Globus pallidus (tissue), 1 donor: ENCODE measurements around the gene FAM107B.
"Not testable (repeated sequence)": the region's sequence is repeated elsewhere in the genome, so short reads cannot be mapped to it uniquely, and the experiment has no call there.

Experiments
- DNase-seq: peaks from one replicate; pipeline ENCODE4 v3.0.0-alpha.2; 2015; ENCODE audit warnings: low spot score

FAM107B gene

DNA sequence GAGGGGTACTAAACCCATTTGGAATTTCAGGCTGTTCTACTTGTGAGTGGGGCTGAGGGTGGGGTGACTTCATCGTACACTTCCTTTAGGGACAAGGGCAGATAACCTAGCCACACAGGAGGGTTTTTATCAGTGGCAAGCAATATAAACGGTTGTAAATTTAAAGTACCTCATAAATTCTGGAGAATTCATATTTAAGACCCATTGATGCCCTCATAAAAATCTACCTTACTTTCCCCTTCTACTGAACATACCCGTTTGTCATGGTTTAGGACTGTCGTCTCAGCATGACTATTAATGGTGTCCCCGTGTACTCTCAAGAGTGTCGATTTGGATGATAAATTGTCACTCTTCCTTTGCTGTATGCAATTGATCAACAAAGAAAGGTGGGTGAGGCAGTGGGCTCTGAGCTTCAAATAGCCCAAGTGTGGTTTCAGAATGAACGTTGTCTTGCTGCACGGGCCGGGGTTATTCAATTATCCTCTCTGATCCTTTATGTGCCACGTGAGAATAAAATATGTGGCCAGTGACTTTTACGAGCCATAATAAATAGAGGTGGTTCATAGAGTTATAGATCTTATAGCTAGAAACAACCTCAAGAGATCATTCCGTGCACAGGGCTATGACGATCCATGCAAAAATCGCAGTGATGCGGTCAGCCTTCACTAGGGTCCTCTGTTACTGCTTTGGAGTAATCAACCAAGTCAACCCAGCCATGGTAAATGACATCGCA is 82.2 kb downstream of the FAM107B start:
- DNase-seq: no peak

DNA sequence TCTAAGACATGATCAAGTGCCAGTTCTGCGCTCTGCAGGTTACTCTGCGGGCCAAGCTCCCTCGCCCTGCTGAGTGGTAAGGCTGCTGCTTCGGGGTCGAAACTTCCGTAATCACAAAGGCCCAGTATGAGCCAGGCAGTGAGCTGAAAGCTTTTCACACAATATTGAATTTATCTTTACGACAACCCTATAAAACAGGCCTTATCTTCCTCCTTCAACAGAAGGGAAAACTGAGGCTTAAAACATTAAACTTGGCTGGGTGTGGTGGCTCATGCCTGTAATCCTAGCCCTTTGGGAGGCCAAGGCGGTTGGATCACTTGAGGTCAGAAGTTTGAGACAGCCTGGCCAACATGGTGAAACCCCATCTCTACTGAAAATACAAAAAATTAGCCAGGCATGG is 83.3 kb downstream of the FAM107B start:
- no peak for DNase-seq

DNA sequence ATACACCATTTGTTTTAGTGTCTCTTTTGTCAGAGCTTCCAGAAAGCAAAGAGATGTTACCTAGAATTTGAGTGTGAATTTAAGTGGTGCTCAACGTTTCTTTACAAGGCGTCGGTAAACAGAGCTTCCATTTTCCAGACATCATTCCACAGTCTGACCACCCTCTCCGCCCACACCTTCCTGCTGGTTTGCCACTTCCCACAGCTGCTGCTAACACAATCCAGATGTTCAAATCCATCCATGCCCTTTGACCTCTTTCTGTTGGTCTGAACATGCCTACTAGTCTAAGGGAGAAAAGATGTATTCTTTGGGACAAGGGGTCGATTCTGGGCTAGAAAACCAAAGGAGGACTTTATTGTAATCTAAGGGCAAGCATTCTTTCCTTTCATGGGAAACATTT is 86.1 kb downstream of the FAM107B start:
- DNase-seq: no peak

DNA sequence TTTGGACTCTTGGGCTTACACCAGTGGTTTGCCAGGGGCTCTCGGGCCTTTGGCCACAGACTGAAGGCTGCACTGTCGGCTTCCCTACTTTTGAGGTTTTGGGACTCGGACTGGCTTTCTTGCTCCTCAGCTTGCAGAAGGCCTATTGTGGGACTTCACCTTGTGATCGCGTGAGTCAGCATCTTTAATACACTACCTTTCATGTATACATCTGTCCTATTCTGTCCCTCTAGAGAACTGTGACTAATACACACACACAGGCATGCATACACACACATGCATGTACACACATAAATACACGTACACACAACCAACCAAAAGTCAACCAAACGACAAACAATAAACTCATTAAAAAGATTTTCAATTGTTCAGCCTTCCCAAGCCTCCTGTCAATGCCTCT is 86.5 kb downstream of the FAM107B start:
- not testable (repeated sequence) for DNase-seq

DNA sequence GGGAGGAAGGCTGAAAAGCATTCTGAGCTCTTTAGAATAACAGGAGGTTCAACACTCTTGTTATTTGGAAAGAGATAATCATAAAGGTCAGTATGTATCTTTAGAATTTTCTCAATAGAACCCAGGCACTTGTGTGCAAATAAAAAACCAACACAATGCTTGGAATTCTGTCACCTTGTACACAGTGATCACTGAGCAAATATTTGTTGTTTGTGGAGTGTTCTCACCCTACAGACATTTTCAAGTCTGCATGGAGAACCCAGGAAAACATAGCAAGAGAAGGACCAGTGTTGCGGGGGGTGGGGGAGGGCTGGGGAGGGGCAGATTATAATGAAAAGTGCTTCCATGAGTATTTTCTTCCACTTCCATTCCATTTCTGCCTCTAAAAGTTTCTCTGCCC is 87.4 kb downstream of the FAM107B start:
- DNase-seq: no peak

DNA sequence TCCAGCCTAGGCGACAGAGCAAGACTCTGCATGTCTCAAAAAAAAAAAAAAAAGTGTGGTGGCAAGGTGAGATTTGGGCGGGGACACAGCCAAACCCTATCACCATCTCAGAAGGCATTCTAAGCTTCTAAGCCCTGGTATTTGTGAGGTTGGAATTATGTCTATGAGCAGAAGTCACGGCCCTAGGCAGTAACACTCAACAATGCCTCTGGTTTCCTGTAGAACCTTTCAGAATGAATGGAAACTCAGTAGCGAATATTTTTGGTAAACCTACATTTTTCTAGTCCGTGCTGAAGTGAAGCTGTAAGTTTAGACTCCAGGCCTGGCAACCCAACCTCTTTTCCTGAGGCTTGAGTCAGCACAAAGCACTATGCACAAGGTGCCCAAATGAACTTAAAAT is 88.3 kb downstream of the FAM107B start:
- DNase-seq: no peak

DNA sequence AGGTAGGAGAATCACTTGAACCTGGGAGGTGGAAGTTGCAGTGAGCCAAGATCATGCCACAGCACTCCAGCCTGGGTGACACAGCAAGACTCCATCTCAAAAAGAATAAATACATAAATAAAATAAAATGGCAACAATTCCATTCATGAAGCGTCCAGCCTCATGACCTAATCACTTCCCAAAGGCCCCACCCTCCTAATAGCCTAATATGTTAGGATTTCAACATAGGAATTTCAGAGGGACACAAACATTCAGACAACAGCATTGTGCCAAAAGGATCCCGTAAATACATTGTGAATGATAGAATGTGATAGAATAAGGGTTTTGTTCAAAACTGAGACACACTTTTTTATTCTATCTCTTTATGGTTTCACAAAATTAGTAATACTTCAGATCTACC is 90.3 kb downstream of the FAM107B start:
- DNase-seq: no peak

DNA sequence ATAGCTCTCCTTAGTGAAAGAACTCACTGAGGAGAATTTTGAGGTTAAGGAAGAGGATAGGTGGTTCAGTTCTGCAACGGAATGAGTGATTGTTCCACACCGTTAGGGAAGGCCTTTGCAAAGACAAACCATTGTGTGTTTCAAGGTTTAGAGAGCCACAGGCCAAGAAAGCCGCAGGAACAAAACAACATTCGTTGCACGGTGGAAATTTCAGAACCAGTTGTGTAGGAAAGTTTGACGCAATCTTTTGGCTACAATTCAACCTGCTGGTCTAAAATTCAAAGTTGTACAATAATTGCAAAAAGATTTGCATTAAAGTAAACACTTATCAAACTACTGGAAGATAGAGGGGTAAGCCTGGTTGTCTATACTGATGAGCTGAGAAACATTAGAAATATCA is 91.4 kb downstream of the FAM107B start:
- DNase-seq: no peak

DNA sequence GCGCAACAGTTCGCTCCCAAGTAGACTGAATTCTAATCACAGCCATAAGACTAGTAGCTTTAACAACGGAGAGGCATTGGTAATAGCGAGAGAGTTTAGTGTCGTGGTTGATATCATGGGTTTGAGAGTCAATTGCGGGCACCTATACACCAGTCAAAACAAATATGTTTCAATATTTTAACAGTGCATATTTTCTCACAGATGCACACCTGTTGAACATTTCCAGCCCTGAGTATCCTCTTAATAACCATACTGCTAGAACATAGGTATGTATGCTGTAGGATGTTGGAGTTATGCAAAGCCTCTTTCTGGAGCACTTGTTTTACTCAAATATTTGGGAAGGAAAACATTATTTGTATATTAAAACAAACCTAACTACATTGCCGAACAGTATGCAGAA is 92.9 kb downstream of the FAM107B start:
- no peak for DNase-seq

DNA sequence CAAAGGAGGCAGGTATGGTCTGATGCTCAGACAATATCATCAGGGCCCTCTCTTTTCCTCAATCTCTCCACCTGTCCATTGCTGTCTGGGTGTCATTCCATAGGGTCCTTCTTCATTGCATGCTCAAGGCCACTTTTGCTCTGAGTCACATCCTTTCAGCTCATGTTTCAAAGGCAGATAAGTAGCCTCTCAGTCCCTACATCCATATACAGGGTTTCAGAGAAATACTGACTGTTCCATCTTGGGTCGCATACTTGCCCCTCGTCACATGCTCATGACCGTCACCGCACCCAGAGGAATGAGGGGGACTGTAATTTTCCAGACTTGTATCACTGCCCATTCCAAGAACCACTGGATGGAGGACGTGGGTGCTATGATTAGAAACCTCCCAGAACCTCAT is 93.4 kb downstream of the FAM107B start:
- DNase-seq: no peak

DNA sequence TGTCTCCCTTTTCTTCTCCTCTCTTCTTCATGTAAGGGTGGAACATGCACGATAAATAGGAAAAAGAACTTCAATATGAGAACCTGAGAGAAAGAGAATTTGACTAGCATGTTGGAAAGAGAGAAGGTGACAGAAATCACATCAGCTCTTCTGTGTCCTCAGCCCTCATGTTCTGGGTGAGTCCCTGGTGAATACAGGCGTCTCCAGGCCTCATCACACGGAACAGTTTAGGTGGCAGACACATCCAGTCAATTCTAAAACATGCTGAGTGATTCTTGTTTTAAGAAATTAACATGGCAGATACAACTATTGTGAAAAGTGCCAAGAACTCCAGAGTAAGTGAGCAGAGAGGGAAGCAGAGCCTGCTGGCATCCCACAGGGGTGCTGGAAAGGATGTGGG is 96.1 kb downstream of the FAM107B start:
- DNase-seq: no peak

DNA sequence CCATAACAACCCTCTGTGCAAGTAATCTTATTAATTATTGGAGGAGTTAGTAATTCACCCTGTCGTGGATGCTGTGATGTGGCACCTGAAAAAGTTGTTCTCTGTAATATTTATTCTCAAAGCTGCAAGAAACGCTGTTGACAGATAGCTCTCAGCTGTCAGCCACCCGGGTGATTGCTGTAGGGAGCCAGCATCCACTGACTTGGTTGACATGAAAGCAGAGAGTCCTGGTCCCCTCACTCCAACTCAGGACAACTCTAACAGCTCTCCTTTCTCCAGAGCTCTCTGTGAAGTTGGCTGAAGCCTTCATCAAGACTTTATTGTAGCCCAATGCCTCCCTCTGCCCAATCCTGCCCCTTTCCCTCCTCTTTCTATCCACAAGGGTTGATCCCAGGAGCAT is 98.0 kb downstream of the FAM107B start:
- DNase-seq: no peak

DNA sequence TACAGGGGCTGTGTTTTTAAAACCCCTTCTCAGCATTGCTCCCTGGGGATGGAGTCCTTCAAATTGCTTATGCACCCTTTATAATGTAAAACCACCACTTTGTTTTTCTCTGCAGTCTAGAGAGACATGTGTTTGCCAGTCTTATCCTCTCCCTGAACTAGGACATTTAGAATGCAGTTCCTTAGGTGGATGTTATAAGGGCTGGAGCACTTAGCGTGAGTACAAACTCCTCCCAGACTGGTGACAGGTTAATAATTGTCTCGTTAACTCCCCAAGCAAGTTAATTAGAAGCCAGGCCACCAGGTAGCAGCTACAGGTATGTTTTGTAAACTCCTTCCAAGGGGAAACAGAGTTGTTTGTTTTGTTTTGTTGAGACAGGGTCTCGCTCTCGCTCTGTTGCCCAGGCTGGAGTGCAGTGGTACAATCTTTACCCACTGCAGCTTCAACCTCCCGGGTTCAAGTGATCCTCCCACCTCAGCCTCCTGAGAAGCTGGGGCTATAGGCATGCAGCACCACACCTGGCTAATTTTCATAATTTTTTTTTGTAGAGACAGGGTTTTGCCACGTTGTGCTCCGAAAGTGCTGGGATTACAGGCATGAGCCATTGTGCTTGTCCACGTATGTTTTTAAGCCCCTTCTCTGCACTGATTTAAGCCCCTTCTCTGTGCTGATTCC is 100.2 kb downstream of the FAM107B start:
- DNase-seq: no peak

DNA sequence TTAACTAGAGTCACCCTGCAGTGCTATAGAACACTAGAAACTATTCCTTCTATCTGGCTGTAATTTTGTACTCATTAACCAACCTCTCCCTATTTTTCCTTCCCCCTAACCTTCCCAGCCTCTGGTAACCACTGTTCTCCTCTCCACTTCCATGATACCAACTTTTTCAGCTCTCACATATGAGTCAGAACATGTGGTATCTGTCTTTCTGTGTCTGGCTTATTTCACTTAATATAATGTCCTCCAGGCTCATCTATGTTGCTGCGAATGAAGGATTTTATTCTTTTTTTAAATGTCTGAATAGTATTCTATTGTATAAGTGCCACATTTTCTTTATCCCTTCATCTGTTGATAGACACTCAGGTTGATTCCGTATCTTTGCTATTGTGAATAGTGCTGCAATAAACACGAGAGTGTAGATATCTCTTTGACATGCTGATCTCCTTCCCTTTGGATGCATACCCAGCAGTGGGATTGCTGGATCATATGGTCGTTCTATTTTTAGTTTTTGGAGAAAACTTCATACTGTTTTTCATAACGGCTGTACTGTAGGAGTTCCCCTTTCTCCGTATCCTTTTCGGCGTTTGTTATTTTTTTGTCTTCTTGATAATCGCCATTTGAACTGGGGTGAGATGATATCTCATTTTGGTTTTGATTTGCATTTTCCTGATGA is 101.4 kb downstream of the FAM107B start:
- no peak for DNase-seq

DNA sequence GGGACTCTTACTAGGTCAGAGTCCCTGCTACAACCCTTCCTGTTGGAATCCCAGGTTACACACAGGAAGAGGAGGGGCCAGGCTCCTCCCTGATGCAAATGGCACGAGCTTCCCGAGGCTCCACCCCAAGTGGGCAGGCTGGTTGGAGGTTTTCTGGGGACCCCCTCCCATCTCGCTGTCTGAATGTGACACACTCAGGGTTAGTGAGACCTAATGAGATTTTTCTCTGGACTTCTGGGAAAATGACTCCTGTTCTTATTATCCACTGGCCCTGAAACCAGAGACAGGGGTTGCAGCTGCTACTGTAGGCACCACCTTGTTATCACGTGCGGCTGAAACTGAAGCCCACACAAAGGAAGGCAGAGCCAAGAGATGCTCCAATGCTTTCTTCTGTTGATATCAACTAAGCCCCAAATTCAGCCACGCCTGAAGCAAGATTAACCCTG is 103.3 kb downstream of the FAM107B start:
- DNase-seq: no peak

DNA sequence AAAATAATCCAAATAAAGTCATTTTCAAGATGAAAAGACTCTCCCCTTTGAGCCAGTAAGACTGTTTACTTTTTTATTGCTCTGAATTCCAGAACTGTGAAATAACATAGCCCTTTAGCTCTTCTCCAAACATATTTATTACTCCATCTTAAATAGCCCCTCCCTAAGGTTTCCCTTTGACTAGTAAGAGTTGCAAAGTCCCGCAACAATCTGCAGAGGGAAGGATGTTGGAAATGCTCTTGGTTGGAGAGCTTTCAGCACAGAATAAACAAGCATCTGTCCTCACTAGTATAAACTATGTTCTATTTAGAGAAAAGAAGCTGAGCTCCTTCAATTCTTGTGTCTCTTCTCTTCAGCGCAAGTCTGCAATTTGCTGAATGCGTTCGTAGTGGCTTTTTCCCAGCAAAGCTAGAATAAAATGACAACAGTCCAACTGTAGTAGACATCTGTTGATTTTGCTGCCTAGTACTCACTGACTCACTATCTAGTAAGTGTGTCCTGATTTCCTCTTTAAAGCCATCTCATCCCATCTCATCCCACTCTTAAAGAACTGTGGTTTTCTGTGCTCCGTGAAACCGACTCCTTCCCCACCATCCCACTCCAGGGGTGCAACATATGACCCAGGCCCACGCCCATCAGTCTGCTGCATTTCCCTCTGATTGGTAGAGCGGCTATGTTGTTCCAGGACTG is 104.0 kb downstream of the FAM107B start:
- DNase-seq: peak; percentile 13

DNA sequence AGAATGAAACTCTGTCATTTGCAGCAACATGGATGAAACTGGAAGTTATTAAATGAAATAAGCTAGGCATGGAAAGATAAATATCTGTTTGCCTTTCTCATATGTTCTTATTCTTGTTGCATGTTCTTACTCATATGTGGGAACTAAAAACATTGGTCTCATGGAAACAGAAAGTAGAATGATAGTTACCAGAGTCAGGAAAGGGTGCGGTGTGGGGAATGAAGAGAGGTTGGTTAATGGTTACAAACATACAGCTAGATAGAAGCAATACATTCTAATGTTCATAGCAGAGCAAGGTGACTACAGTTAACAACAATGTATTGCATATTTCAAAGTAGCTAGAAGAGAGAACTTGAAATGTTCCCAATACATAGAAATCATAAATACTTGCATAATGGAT is 105.1 kb downstream of the FAM107B start:
- DNase-seq: no peak

DNA sequence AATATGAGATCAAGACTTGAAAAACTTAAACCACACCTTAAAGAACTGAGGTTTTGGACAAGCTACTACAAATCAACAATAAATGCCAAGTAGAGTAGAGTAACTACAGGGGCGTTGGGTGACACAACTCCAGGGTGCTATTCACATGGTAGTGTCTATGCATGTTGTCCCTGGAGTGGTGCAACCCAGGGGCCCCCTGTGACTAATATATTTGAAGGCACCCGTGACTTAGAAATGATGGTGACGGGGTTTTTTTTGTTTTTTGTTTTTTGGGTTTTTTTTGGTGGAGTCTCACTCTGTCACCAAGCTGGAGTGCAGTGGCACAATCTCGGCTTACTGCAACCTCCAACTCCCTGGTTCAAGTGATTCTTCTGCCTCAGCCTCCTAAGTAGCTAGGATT is 106.9 kb downstream of the FAM107B start:
- DNase-seq: no peak

DNA sequence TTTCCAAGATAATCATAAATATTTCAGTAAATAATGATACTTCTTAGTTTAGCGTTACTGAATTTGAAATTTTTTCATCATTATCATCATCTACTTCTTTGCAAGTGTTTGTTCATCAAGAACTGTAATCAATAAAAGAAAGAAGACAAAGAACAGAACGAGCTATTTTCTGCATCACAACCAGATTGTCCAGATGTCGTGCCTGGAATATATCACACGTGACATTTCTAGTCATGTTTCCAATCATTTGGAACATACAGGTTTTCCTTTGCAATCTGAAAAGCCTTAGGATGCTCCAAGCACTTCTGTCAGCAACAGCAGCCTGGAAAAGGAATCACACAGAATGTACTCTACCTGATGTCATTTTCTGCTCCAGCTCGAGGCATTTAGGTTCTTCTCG is 107.4 kb downstream of the FAM107B start:
- no peak for DNase-seq

DNA sequence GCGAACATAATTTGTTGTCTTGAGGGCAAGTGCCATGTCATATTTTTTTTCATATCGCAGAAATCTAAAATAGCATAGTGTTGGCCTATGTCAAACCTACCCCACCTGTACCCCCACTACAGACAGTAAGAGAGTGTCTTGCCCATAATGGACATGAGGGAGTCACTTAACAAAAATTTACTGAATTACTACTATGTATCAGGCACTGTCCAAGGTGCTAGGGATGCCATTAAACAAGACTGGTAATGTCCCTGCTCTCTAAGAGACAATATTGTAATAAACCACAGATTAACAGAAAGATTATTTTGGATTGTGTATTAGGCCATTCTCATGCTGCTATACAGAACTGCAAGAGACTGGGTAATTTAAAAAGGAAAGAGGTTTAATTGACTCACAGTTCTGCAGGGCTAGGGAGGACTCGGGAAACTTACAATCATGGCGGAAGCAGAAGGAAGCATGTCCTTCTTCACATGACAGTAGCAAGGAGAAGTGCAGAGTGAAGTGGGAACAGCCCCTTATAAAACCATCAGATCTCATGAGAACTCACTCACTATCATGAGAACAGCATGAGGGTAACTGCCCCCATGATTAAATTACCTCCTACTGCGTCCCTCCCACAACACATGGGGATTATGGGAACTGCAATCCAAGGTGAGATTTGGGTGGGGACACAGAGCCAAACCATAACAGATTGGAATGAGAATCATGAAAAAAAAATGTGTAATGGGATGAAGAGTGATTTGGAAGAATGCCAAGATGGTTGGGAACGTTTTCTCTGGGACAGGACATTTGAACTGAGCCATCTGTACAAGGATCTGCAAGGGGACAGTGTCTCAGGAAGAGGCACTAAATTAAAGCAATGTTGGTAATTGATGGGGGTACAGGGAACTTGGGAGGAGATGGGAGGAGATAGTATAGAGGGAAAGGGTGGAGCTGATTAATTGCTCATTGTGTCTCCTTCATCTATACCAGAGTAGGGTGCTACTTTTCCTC is 108.5 kb downstream of the FAM107B start:
- no peak for DNase-seq

DNA sequence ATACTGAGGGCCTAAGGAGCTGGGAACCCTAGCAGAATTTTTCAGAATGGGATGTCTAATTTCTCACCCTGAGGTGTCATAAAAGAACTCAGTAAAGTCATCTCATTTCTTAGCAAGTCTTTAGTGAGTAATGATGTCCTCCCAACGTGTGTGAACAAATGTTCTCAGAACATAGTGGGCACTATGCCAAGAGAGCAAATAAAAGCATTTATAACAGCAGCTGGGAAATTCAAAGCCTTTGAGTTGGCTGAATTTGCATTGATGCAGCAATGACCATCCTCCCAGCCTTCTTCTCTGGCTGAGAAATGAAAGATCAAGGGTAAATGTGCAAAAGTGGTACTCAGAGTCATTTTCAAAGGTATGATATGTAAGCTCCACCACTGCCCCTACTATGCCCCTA is 109.4 kb downstream of the FAM107B start:
- peak; percentile 9 for DNase-seq
